ENCODE measurements around the gene KLF17.

The KLF17 gene, protein sequence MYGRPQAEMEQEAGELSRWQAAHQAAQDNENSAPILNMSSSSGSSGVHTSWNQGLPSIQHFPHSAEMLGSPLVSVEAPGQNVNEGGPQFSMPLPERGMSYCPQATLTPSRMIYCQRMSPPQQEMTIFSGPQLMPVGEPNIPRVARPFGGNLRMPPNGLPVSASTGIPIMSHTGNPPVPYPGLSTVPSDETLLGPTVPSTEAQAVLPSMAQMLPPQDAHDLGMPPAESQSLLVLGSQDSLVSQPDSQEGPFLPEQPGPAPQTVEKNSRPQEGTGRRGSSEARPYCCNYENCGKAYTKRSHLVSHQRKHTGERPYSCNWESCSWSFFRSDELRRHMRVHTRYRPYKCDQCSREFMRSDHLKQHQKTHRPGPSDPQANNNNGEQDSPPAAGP

DNA sequence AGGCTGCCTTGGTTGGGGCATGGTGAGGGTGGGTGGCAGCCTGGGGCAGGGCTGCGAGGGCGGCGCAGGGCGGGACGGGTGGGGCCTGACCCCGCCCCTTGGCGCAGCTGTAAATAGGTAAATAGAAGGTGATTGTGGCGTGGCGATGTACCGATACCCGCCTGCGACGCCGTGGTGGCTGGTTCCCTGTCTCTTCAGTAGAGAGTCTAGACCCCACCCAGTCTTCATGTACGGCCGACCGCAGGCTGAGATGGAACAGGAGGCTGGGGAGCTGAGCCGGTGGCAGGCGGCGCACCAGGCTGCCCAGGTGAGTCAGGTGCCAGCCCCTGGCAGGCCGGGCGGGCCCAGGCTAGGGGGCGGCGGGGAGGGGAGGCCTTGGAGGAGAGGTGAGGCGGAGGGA is at the start of gene KLF17:
Gene KLF17 (plus strand): TSS at position 140 of the 400 bp plus-strand sequence. CDS start 87 bp downstream, at position 227.
- DNase-seq = no peak

DNA sequence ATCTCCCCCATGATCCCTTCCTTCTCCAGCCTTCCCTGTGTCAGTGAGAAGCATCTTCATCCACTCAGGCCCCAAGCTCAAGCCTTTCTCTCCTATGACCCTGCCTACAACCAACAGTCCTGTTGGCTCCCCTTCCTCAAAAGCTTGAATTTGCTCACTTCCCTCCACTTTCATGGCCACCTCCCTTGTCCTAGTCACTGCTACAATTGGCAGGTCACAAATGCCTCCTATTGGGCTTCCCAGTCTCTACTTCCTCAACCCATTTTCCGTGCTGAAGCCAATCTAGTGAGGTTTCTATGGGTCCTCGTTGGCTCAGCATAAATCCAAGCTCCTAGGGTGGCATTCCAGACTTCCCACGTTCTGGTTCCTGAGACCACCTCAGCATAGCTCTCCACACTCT is 47.2 kb upstream of the KLF17 start:
- no peak for DNase-seq

DNA sequence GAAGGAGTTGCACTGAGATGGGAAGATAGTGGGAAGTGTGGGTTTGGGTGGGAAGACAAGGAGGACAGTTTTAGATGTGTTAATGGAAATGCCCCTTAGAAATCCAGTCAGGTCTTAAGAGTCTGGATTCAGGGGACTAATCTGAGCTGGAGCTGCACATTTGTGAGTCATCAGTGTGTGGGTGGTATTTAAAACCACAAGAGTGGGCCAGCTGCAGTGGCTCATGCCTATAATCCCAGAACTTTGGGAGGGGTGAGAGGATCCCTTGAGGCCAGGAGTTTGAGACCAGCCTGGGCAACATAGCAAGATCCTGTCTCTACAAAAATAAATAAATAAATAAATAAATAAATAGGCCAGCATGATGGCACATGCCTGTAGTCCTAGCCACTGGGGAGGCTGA is 46.4 kb upstream of the KLF17 start:
- no peak for DNase-seq

DNA sequence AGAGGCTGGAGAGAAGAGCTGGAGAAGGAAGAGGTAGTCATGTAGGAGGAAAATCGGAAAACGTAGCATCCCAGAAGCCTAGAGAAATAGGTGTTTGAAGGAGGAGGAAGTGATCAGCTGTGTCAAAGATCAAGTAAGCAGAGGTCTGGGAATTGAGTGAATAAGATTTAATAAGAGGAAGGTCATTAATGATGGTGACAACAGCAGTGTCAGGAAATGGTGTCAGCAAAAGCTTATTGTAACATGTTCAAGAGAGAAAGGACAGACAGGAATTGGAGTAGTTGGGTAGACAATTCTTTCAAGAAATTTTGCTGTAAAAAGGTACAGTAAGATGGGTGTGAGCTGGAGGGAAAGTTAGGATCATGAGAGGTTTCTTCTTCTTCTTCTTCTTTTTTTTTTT is 45.8 kb upstream of the KLF17 start:
- DNase-seq = no peak

DNA sequence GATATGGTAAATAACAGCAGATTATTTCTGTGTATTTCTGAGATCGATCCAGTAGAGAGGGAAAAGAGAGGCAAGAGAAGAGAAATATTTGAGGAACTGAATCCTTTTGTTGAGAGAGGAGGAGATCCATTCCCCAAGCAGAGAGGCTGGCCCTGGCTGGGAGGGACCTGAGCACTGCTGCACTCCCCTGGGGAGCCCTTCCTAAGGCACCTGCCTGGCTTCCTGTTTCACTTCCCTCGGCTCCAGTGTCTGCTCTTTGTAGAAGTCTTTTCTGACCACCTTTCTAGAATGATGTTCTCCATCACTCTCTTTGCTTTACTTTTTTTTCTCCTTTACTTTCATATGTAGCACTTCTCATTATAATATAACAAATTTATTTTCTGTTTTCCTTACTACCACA is 45.1 kb upstream of the KLF17 start:
- DNase-seq = no peak

DNA sequence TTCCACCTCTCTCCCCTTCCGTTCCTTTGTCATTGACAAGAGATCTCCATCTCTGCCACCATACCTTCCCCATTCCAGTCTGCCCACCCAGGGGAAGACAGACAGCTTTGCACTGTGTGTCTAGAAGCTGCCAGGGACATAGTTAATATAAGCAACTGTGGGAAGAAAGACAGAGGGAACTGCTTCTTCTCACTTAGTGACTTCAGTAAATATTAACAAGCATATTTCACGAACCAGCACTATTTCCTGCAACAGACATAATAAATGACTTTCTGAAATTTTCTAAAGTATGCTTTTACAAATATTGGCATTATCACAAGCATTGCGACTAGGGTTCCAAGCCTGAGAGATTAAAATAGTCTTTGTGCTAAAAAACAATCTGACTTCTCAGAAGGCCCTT is 44.2 kb upstream of the KLF17 start:
- no peak for DNase-seq

DNA sequence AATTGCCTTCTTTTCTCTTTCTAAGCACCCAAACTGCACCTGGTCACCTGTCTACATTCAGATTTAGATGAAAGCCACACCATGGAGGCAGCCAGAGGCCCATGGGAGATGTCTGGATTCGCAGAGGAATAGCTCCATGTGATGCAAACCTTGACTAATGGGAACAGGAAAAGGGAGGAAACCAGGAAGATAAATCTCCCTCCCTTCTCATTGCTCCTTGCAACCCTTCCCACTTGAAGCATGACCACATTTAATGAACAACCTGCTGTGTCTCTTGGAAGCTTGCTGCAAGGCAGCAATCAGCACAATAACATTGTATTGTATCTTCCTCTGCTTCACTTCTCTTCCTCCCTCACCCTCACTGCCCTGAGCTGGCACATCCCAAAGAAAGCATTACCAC is 42.6 kb upstream of the KLF17 start:
- no peak for DNase-seq

DNA sequence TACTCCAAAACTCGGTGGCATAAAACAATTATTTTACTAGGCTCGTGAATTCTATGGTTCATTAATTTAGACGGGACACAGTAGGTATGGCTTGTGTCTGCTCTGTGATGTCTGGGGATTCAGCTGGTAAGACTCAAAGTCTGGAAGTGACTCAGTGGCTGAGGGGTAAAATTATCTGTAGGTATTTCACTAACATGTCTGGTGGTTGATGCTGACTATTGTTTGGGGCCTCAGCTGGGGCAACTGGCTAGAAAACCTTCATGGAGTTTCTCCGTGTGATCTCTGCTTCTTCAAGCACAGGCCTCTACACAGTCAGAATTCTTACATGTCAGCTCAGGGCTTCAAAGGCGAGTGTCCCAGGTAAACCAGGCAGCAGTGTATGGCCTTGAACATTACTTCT is 41.2 kb upstream of the KLF17 start:
- no peak for DNase-seq

DNA sequence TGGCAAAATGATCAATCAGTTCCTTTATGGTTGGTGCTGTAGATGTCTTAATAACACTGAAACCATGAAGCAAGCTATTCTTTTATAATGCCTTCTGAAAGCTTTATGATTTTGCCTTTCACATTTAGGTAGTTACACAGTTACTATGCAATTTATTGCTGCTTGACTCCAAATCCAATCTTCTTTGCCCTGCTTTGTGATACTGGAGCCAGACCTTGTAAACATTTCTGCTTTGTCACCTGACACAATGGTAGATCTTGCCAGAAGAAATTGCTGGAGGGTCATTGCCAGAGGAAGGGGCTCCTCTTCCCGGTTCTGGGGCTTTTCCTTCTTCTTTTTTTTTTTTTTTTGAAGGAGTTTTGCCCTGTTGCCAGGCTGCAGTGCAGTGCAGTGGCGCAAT is 40.5 kb upstream of the KLF17 start:
- no peak for DNase-seq

DNA sequence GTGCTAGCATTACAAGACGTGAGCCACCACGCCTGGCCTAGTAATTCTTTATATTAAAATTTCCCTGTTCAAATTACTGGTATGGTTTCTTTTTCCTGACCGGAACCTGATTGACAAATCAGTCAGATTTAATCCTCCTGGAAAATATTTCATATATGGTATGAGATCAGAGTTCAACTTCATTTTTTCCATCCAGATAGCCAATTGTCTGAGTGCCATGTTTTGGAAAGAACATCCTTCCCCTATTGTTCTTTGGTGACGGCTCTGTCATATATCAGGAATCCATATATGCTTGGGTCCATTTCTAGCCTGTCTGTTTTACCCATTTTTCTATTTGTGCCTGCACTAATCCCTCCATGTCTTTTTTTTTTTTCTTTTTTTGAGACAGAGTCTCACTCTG is 39.1 kb upstream of the KLF17 start:
- no peak for DNase-seq

DNA sequence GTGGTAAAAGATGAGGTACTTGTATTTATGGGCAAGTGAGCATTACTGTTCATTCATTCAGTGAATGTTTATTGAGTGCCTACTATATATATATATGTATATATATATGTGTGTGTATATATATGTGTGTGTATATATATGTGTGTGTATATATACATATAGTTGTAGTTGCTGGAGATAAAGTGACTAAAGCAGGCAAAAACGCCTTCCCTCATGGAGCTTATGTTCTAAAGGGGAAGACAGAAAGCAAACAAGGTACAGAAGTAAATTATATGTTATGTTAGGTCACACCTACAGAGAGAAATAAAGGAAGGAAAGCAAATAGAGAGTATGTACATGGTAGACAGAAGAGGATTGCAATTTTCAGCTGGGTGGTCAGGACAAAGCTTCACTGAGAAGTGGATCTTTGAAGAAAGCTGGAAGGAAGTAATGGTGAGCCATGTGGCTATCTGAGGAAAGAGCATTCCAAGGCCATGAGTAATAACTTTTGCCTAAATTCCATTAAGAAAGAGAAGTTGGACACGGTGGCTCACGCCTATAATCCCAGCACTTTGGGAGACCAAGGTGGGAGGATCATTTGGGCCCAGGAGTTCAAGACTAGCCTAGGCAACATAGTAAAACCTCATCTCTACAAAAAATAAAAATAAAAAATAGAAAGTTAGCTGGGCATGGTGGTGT is 33.5 kb upstream of the KLF17 start:
- DNase-seq = no peak

DNA sequence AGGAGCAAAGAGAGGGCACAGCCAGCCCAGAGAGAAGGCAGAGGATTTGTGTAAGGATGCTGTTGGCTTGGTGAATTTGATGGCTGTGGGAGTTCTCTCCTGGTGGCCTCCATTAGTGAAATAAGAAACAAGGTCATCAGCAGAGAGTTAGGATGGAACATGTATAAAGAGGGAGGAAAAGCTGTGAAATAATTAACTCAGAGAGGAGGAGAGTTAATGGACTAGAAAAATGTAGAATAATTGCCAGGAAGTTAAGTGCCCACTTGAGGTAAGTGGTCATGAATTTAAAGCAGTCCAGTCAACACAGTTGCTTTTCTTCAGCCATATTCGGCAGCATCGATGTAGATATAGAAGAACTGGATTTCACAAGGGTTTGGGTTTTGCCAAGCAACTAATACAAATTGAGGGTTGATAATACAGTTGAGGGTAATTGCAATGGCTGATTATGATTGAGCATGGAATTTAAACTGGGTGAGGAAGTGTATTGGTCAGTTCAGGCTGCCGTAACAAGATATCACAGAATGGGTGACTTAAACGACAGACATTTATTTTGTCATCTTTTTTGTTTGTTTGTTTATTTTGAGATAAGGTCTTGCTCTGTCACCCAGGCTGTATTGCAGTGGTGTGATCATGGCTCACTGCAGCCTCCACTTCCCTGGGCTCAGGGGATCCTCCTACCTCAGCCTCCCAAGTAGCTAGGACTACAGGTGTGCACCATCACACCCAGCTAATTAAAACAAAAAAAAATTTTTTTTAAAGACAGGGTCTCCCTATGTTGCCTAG is 31.7 kb upstream of the KLF17 start:
- DNase-seq = no peak

DNA sequence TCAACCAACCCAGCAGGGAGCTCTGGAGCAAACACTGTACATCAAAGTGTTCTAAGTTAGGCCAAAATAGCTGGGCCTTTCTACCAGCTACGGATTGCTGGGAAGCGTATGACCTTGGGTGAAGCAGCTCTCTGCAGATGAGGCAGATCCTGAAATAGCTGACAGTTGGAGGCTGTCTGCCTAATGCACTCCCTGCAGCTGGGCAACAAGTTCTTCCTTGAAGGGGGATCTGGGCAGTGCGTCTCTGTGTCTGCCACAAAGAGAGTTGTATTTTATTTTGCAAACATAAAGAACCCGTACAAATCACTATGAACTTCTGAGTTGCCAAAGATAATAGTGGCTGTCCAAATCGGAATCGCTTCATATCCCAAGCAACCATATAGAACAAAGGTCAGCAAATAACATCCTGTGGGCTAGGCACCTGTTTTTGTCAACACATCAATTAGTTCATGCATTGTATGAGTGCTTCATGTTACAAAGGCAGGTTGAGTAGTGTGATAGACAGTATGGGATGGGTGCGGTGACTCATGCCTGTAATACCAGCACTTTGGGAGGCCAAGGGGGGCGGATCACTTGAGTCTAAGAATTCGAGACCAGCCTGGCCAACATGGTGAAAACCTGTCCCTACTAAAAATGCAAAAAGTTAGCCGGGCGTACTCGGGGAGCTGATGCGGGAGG is 29.1 kb upstream of the KLF17 start:
- DNase-seq = no peak

DNA sequence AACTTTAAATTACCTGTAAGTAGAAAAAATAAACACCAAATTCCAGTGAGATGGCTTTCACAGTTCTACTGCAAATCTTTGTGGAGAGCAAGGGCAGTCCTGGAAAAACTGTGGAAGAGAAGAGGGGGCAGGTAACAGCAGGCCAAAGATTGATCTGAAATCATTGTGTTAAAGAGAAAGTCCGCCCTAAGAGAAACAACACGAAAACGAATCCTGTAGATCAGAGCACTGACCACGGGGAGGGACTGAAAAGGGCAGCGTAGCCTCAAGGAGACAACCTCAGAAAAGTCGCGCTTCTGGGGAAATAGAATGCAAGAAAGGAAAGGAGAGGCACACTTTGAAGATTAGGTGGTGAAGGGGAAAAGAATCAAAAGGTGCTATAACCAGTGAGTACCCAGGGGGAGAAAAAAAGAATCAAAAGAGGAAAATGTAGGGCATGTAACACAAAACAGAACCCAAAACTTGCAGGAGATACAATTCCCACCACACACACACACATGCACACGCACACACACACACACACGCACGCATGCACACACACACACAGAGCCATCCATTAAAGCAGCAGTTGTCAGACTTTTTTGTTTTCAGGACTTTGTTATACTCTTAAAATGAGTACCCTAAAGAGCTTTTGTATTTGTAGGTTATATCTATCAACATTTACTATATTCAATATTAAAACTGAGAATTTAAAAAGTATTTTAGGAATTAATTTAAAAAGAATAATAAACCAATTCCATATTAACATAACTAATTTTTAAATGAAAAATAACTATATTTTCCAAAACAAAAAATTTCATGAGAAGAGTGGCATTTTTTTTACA is 28.0 kb upstream of the KLF17 start:
- DNase-seq = no peak

DNA sequence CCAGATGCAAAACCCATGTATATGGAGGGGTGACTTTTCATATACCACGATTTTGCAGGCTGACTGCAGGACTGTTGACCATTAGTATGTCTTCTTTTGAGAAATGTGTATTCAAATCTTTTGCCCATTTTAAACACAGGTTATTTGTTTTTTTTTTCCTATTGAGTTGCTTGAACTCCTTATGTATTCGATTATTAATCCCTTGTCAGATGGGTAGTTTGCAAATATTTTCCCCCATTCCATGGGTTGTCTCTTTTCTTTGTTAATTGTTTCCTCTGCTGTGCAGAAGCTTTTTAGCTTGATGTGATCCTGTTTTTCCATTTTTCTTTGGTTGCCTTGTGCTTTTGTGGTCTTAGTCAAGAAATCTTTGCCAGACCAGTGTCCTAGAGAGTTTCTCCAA is 24.6 kb upstream of the KLF17 start:
- DNase-seq = no peak

DNA sequence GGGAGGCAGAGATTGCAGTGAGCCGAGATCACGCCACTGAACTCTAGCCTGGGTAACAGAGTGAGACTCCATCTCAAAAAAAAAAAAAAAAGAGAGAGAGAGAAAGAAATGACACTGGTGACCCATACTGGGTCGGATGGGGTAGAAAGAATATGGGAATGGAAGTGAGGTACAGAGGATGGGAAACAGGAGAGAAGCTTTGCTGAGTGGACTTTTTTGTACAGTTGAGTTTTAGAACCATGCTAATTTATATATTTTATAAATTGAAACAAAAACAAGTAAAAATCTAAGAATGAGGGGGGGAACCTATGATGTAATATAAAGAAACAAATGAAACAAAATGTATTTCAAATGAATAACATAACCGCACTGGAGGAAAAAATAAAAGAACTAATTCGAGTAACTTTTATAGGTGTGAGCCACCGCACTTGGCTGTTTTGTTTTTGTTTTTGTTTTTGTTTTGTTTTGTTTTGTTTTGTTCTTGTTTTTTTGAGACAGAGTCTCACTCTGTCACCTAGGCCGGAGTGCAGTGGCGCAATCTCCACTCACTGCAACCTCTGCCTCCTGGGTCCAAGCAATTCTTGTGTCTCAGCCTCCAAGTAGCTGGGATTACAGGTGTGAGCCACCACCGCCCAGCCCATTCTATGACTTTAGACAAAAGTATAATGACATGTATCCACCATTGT is 18.3 kb upstream of the KLF17 start:
- no peak for DNase-seq

DNA sequence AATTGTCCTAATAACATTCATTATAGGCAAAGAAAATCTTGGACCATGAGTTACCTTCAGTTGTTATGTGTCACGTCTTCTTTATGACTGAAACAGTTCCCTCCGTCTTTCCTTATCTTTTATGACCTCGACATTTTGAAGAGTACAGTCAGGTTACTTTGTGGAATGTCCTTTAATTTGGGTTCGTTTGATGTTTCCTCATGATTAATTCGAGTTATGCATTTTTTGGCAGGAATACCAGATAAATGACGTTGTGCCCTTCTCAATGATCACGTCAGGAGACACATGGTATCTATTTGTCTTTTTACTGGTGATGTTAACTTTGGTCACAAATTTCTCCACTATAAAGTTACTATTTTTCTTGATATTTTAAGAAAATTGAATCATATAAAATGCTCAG is 17.3 kb upstream of the KLF17 start:
- no peak for DNase-seq

DNA sequence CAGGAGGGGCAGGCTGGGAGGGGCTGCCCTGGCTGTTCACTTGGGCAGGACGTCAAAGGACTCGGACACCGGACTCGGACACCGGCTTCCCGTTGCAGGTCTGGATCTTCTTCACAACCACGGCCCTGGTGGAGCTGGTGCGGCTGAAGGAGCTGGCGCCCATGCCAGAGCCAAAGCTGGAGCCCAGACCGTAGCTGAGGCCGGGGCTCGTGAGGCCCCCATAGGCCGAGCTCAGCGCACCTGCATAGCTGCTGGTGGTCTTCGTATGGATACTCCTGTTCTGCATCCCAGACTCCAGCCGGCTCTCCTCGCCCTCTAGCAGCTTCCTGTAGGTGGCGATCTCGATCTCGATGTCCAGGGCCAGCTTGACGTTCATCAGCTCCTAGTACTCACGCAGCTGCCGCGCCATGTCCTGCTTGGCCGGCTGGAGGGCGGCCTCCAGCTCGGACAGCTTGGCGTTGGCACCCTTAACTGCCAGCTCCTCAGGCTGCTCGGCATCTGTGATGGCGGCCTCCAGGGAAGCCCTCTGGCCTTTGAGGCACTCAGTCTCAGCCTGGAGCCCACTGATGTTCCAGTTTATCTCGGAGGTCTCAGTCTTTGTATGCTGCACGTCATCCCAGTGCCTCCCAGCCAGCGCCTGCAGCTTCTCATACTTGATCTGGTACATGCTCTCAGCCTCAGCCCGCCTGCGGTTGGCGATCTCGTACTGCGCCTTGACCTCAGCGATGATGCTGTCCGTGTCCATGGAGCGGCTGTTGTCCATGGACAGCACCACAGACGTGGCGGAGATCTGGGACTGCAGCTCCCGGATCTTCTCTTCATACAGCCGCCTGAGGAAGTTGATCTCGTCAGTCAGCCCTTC is 15.1 kb upstream of the KLF17 start:
- no peak for DNase-seq

DNA sequence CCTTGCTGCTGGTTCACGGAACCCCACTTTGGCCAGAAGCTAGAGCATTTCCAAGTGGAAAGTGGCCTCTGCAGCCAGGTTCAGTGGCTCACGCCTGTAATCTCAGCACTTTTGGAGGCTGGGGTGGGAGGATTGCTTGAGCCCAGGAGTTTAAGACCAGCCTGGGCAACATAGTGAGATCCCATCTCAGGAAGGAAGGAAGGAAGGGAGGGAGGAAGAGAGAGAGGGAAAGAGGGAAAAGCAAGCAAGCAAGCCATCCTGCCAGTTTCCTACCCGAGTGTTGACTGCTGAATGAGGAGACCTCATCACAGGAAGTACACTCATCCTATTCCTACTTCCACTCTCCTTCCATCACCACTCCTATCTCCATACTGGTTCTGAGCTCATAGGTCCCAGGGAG is 12.8 kb upstream of the KLF17 start:
- DNase-seq = no peak

DNA sequence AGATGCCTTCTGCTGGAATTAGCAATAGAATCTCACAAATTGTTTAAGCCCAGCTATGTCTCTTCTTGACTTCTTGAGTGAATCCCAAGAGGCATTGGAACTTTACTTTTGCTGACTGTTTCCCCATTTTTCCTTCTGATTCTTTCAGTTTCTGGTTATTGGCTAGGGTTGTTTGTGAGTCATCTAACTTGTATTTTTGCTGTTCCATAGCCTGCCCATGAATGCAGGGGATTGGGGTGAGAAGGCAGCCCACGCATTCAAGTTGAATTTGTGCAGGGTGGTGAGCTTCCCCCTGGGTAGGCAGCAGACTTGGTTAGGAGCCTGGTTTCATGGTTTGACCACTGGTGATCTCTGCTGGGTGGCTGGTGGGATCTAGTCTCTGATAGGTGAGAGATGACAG is 10.4 kb upstream of the KLF17 start:
- no peak for DNase-seq

DNA sequence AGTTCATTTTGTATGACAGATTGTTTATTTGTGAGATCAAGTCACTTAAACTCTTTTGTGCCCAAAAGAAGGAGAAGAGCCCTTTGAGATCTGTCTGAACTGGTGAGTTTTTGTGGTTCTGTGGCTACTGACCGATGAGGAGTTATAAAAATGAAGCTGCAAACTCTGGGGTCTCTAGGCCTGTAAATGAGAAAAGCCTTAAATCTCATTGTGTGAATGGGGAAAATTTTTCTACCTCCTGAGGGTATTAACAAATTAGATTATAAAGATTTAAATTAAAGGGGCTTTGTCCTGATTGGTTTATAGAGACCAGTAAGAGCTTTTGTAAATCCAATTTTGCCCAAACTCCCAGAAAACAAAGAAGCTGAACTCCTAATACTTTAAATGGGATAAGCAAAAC is 9.7 kb upstream of the KLF17 start:
- no peak for DNase-seq

Measured in NCI-H446 treated with DMSO at 0.1 percent for 48 hours (cell line).